Inferior parietal cortex (tissue), 1 donor: ENCODE data around the gene TMEM184B.

Experiments used
- DNase-seq: peaks from one replicate; pipeline ENCODE4 v3.0.0-alpha.2; 2016; ENCODE audit errors: extremely low spot score

Gene TMEM184B

DNA sequence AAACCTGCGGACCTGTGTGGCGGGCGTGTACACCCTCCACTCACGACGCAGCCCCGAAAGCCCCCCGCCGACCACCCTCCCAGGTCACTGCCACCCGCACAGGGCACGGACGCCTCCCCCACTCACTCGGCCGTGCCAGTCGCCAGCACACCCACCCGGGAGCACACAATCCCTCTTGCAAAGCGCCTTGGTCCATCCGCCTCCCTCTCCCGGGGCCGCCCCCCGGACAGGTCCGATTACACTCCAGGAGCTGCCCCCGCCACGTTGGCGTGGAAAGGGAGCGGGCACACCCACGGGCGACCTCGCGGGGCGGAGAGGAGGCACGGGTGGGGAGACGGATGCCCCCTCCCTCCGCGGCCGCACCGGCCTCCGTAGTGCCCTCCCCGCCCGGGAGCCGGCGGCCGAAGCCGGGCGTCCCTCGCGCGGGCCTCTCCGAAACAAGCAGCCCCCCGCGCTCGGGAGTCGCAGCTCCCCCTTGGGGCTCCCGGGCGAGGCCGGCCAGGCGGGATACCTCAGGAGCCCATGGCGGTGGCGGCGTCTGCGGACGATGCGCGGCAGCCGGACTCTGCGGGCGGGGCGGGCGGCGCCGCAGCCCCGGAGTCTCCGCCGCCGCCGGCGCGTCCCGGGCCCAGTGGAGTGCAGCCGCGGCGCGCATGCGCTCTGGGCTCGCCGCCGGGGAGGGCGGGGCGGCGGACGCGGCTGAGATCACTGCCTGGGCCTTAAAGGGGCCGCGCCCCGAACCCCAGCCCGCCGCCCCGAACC is at the start of gene TMEM184B:
Gene TMEM184B, minus strand, starts transcription at position 638 of the 762 bp plus-strand sequence. CDS start 25,049 bp downstream, outside the sequence.
- DNase-seq: peak; percentile 74

DNA sequence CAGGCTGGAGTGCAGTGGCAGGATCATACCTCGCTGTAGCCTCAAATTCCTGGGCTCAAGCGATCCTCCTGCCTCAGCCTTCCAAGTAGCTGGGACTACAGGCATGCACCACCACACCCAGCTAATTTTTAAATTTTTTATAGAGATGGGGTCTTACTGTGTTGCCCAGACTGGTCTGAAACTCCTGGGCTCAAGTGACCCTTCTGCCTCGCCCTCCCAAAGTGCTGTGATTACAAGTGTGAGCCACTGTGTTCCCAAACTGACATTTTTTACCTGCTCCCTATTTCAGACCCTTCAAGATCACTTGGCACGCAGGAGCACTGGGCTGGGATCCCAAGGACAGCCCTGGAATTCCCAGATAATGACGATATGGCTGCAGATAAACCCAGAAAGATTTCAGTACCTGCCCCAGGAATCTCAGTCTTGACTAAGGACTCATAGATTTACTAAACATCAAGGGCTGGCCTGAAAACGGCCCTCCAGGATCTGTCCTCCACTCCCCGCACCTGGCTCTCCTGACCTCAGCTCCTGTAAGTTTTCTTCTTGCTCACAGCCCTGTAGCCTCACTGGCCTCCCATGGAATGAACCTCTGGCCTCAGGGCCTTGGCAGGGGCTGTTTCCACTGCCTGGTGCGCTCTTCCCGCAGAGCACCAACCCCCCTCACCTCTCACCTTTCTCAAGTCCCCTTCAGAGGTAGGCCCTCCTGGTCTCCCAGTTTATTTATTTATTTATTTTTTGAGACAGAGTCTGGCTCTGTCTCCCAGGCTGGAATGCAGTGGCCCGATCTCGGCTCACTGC is 48.0 kb upstream of the TMEM184B start:
- no peak for DNase-seq

DNA sequence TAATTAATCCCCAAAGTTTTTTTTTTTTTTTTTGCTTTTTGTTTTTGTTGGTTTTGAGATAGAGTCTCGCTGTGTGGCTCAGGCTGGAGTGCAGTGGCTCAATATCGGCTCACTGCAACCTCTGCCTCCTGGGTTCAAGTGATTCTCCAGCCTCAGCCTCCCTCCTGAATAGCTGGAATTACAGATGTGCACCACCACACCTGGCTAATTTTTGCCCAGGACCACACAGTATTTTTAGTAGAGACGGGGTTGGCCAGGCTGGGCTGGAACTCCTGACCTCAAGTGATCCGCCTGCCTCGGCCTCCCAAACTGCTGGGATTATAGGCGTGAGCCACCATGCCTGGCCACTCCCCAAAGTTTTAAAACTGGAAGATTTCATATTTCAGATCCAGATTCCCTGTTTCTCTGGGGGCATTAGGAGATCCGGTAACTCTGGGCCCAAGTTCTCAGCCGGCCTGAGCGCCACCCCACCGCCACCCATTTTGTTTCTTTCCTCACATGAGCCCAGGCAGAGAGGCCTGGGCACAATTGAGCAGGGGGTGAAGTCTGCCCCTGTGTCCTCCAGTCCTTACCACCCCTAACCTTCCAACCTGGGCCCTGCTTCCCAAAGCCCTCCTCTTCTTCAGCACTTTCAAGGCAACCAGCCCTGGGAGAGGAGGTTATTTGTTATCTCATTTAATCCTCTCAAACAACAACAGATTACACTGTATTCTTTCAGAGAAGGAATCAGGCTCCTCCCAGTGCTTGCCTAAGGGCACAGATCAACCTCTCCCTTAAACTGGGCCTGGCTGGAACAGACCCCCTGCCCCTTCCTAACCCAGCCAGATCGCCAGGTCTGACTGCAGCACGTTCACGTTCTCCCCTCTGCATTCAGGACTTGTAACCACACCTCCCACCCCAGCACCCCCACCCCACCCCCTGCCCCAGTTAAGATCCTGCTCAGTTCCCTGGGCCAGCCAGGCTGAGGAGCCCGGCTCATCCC is 46.3 kb upstream of the TMEM184B start:
- DNase-seq: no peak

DNA sequence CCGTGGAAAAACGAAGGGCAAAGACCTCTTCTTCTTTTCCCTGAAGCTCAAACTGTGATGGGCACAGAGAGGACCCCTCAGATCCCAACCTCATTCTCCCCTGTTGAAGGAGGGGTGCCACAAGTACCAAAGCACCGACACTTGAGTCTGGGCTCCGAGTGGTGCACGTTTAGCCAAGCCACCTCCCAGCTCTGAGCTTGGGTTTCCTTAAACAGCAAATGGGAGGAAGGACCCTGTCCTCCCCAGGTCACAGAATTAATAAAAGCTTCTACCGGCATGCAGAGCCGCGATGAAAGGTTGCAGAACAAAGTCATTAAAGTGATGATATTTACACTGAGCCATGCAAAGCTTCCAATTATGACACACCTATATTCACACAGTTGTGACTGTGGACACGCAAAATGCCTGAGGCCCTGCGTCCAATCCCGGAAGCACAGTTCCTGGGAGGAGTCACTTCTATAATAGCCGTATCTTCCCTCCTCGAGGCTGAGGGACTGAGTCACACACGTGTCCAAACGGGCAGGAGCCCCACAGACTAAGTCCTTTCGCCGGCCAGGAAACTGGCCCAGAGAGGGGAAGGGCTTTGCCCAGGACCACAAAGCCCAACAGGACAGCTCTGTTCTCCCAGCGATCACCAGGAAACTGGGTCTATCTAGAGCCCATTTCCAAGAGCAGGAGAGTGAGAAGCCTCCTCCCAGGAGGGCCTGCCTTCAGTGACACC is 45.3 kb upstream of the TMEM184B start:
- DNase-seq: peak; percentile 62

DNA sequence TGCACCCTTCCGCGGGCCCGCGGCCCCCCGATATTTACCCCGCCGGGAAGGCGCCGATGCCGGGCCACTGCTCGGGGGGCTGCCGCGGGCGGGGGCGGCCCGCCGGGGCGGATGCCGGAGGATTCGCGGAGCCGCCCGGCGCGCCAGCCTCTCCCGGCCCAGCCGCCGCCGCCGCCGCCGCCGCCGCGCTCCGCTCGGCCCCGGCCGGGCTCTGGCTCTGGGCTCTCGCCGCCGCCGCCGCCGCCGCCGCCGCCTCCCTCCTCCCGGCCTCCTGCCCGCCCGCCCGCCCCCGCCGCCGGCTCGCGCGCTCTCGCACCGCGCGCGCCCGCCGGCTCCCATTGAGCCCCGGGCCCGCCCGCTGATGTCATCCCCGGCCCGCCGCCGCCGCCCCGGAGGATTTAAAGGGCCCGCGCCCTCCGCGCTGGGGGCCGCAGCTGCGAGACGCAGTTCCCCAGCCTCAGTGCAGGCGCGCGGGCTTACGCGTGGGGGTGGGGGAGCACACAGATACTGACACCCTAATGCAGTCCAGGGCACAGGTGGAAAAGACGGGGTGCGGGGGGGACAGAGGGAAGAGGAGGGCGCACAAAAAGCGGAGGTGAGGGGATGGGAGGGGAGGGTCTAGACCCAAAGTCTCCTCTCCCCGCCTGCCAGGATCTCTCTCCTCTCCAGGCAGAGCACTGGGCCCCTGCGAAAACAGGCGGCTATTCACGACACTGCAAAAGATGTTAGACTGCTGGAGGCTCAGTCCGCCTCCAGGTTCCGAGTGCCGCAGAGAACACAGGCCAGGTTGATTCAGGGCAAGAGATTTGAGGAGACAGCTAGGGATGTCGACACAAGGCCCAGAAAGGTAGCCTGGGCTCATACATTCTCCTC is 44.5 kb upstream of the TMEM184B start, which contains the start of gene CSNK1E:
Gene CSNK1E, minus strand, starts transcription at position 312 of the 873 bp plus-strand sequence. CDS start 3,276 bp downstream, outside the sequence.
- peak; percentile 72 for DNase-seq

DNA sequence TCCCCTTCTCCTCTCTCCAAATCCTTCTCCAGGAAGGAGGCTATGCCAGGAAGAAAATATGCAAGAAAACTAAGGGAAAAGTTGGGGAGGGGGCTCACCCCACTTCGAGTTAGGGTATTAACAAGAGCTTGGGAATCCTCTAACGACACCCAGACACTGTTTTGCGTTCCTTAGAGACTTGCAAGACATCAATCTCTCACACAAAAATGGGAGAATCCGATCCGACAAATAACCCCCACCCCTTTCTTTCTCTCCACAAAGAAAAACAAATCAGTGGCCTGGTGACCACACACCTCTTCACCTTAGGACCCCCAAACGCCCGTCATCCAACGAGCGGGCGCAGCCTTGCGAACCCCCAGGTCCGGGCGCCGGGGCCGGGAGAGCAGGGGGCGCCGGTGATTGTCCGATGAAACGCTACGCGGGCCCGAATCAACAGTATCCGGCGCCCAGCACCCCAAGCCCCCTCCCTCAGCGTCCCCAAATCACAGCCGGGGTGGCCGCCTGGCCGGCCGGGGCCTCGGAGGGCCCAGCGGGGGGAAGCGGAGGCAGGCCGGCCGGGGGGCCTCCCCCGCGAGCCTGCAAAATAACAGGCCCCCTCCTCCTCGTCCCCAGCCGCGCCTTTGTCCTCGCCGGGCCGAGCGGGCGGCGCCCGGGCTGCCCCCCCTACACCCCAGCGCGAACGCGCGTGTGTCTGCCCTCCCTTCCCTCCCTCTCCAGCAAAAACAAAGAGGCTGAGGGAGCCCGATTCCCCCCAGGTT is 43.7 kb upstream of the TMEM184B start:
- peak; percentile 72 for DNase-seq

DNA sequence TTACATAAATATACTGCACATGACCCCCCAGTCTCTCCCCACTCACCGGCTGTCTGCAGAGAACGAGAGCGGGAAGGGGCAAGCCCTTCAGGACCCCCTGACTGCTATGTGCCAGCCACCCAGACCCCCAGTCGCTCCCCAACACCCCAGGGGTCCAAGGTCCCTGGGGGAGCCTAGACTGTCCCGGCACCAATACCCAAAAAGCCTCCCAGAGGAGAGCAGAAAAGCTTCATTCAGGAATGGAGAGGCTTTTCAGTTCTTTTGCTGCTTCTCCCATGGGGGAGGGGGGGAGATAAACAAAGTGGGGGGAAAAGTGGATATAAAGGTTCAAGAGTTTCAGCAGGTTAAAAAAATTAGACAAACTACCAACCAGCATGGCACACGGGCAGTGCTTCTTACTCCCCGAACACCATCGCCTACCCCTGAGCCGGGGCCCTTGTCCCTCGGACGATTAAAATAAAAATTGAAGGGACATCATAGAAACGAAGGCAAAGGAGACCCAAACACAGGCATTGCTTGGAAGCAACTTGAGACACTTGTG is 43.1 kb upstream of the TMEM184B start:
- no peak for DNase-seq

DNA sequence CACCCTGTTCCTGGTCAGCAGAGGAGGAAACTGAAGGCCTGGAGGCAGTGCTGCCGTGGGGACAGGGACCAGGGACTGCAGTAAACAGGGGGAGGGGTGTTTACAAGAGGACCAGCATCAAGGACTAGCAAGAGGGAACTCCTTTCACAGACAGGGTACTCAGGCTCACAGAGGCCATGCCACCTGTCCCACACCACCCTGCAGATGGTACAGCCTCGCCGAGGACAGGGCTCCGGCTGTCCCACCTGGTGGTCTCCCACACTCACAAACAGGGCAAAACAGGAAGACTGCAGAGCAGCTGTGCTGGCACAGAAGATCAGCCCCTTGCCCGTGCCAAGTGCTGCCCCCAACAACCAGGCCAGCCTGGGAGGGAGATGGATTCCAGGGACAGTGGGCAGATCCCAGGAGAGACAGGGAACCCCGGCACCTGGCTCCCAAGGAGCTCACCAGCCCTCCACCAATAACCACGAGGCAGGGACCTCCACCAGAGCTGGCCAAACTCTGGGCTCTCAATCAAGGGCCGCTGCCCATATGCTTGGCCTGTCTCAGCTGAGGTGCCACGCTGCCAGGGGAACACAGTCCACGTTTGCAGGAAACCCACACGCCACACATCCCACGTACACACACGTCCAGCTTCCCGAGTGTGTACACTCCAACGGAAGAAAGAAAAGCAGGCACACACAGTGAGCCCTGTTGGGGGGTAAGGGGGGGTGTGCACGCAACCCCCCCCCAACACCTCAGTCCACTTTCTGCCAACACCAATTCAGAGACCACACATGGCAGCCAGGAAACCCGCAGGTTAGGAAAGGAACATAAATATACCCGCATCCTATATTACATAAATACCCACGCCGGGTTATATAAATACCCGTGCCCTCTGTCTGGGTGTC is 42.4 kb upstream of the TMEM184B start:
- DNase-seq: peak; percentile 38

DNA sequence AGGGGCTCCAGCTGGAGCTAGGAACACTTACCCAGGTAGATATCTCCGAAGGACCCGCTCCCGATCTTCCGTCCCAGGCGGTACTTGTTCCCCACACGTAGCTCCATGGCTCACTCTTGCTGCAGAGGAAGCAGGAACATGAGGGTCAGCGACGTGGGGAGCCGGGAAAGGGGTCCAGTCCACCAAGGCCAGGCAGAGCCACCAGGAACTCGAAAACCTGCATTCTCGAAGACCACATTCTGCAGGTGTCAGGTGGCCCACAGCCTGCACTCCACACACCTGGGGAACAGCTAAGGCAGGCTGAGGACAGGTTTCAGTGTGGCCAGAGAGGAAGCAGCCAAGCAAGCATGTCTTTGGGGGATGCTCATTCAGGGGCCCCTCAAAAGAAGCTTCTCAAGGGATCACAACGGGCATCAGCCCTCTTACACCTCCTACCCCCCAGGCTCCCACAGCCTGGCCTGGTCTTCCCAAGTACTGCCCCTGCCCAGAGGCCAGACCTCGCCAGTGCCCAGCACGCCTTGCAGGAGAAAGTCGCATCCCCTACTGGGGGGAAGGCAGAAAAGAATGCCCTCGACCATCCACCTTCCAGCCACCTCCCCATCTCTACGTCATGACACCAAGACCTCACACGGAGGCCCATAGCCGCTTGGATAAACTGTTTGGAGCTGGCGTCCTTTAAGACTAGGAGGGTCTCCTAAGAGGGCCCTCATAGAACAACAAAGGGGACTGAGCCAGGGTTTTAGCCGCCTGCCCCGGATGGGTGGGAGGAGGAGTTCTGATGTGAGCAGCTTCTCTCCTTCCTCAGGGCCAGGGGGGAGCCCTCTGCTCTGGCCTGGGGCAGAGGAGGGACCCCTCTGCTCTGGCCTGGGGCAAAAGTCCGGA is 41.5 kb upstream of the TMEM184B start:
- no peak for DNase-seq

DNA sequence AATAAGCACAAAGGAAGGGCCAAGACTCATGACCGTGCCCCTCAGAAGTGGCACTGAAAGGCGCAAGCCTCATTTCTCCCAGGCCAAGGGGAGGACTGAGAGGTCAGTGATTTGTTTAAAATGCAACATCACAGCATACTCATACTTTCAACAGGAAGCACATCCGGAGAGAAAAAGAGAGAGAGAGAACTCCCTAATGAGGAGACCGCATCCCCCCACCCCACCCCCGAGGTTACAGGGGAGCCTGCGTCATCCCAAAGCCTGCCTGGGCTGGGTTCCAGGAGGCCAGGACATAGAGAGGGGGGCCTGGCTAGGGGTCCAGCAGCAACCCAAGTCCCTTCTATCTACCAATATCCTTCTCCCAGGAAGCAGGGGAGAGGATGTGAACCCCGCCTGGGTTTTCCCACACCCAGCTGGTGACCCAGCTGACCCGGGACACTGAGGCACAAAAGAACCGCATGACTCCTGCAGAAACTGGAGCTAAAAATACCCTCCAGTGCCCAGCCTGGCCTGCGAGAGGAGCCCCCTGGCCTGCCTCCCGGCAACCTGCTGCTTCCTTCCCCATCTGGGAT is 40.7 kb upstream of the TMEM184B start:
- DNase-seq: no peak

DNA sequence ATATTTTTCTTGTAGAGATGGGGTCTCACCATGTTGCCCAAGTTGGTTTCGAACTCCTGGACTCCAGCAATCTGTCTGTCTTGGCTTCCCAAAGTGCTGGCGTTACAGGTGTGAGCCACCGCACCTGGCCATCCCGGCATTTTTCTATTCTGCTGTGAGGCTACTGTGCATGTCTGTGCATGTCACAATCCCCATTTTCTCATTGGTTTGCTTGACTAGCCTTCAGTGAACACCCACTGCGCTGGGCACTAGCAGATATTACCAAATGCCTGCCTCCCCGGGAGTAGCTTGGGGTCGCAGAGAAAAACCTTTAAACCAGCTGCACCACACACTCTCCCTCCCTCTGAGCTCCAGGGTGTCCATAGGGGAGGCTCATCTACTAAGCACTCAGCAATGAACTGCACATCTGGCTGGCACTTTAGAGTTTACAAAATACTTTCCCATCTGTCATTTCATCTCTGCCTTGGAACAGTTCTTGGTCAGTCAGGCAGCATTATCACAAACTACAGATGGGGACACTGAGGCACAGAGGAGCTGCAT is 39.5 kb upstream of the TMEM184B start:
- DNase-seq: no peak

DNA sequence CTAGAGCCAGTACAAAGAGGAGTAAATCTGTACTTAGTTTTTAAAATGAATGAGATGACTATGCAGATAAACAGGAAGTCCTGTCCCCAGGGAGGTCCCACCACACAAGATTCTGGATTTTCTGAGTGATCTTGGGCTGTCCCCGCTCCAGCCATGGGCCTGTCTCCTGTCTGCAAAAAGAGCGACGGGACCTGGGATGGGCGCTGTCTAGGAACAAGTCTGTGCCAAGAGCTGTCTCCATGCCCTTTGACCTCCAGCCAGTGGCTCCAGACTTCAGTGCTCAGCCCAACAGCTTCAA is 38.5 kb upstream of the TMEM184B start:
- no peak for DNase-seq

DNA sequence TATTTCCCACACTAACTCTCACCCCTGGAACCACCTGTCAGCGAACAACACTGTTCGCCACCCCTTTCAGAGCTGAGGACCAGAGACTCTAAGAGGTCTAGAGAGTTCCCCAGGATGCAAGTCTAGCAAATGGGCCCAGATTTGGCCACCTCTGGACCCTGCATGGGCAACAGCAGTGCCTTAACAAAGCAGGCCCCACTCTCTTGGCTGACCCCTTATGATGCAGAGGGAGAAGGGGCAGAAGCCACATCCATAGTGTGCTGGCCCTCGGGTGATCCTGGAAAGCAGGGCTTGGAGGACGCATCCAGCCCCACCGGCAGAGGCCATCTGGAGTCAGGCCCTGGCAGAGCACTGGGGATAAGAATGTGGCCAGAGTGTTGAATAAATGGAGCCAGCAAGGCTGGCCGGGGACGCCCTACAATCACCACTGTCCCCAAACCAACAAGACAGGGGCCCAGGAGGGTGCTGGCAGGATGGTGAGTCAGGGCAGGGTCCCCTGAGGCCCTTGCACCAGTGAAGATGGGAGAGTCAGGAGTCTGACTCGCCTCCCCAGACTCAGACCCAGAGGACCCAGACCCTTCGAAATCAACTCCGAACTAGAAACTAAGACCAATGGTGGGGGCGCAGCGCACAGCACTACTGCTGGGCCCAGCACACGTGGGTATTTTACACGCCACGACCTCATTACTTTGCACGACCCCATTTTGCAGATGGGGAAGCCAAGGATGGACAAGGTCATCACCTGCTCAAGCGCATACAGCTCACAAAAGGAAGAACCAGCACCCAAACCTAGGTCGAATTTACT is 37.9 kb upstream of the TMEM184B start:
- DNase-seq: no peak

DNA sequence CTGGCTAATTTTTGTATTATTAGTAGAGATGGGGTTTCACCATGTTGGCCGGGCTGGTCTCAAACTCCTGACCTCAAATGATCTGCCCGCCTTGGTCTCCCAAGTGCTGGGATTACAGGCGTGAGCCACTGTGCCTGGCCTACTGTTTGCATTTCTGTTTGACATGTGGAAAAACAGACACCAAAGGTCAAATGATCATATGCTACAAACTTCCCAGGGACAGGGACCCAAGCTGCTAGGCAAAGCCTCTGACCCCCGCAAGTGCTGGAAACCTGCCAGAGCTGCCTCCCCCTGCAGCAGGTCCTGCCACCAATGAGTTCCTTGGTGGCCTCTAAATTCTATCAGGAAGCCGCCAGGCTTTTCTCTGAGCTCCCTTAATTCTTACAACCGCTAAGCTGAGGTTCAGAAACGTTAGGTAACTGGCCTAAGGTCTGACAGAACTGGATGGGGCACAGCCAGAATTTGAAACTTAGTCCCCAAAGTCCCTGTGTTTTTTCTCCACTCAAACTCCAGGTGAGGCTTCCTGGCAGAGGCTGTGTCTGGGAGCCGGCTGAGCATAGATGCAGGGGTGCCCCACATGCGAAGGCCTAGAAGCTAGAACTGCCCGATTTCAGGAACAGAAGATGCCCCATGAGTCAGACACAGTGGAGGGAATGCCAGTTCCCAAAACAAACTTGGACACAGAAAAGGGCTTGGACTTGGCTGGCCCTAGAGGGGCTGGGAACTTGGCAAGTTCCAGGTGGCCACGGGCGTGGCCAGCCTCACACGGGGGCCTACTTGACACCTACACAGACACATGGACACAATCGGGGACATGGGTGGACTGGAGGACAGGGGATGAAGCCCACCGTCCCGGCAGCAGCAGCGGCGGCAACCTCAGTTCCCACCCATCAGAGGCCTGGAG is 37.1 kb upstream of the TMEM184B start:
- DNase-seq: no peak
